ENCODE results near the gene RASSF3.

DNA sequence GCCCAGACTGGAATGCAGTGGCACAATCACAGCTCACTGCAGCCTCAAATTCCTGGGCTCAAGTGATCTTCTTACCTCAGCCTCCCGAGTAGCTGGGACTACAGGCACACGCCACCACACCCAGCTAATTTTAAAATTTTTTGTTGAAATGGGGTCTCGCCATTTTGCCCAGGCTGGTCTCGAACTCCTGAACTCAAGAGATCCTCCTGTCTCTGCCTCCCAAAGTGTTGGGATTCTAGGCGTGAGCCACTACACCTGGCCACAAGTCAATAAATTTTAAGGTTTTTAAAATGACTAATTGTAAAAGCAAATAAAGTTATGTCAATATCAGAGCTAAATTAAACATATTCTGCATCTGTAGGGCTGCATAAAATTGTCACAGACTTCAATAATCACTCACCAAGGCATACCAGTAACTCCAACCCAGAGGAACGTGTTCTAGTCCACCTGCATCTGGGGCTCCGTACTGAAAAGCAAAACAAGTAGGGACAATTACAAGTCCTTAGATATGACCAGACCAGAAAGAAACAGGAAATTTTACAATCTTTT, 135.0 kb downstream of the RASSF3 start:
- TF ChIP-seq EZH2phosphoT487 (IDR thresholded peaks at IDR 0.05; ENCODE audit: low read depth): no peak
- TF ChIP-seq, protein P1, sequence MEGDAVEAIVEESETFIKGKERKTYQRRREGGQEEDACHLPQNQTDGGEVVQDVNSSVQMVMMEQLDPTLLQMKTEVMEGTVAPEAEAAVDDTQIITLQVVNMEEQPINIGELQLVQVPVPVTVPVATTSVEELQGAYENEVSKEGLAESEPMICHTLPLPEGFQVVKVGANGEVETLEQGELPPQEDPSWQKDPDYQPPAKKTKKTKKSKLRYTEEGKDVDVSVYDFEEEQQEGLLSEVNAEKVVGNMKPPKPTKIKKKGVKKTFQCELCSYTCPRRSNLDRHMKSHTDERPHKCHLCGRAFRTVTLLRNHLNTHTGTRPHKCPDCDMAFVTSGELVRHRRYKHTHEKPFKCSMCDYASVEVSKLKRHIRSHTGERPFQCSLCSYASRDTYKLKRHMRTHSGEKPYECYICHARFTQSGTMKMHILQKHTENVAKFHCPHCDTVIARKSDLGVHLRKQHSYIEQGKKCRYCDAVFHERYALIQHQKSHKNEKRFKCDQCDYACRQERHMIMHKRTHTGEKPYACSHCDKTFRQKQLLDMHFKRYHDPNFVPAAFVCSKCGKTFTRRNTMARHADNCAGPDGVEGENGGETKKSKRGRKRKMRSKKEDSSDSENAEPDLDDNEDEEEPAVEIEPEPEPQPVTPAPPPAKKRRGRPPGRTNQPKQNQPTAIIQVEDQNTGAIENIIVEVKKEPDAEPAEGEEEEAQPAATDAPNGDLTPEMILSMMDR (IDR thresholded peaks at IDR 0.05; ENCODE audit: low read depth, low read length): no peak

Measured in OCI-LY3 (cell line).